GM08714 (cell line): Measurements from ENCODE around the gene SLC37A2.

Experiments used
- H3K4me3 ChIP-seq: fragments of 200-500 bp; sonication (Bioruptor generic); 2 replicates; pipeline ENCODE4 v1.5.1; 2014; ENCODE audit warnings: mild to moderate bottlenecking, low read length, inconsistent platforms
- ZNF274 ChIP-seq: IDR thresholded peaks from 2 replicates; pipeline ENCODE4 v1.6.1; 2012; ENCODE audit warnings: mild to moderate bottlenecking, low read depth, low read length

SLC37A2 gene

DNA sequence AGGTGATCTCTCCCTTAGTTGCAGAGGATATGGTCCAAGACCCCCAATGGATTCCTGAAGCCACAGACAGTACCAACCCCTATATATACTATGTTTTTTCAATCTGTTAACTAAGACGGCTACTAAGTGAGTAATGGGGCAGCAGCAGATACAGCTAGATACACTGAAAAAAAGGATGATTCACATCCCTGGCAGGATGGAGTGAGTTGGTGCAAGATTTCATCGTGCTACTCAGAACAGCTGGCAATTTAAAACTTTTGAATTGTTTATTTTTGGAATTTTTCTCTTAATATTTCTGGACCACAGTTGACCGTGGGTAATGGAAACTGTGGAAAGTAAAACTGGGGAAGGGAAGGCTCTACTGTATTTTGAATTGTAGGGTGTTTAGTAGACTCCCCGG, 65.3 kb downstream of the SLC37A2 start:
- no peak overlapping the region for H3K4me3 ChIP-seq
- TF ChIP-seq ZNF274, result no peak

DNA sequence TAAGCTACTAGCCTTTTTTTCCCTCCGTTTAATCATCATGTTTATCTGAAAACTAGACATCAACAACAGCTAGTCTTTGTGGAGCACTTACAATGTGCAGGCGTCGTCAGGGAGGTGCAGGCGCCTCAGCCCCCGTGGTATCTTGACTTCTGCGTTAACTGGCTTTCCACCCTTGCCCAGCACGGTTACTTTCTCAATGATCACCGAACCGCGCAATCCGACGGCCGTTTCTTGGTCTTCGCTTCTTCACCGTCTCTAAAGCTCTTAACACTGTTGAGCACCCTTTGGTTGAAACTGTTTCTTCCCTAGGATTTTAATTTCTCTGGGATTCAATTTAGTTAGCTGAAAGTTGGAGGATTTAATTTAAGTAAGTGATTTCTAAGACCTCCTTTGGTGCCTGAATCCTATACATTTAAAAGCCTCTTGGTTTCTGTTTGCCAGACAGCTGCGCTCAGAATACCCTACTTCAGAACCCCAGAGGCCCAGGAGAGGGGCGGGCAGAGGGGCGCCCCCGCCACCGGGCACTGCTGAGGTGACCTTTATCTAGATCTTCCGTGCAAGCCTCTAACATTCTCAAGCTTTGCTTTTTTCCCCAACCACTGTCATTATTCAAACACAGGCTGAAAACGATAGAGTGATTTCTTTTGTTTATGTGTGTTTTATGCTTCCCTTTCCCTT, 66.3 kb downstream of the SLC37A2 start:
- H3K4me3 ChIP-seq, result no peak overlapping the region; the same call in 1 of the 2 replicates
- TF ChIP-seq ZNF274, result no peak

DNA sequence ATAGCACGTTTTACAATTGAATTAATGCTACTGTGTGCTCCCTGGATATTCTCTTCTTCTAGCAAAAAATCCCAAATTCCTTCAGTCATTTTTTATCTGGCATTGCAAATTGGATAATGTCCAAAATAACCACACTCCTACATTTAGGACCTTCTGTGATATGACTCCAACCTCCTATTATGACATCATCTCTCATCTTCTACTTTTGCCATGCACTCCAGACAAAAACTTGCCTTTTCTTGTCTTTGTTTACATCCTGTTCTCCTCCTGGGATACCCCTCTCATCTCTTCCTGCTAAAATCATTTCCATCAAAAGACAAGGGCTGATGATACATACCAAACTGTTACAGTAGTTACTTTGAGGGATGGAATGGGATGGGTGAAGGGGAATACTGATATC, 69.0 kb downstream of the SLC37A2 start:
- no peak overlapping the region for H3K4me3 ChIP-seq
- no peak for TF ChIP-seq ZNF274

DNA sequence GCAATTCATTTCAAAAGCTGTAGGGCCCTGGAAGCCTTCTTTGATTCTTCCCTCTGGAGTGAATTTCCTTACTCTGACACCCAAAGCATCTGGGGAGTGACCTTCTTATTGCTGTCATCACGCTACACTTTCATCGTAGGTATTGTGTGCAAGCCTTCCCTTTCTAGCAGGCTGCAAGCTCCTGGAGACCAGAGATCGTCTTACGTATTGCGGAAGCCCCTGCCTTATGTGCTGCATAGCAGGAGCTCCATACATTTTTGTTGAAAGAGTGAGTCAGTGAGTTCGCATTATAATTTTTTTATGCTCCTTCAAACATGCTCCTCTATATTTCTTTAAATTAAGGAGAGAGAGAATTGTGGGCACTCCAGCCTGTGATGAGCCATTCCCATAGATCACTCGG, 69.5 kb downstream of the SLC37A2 start:
- TF ChIP-seq ZNF274, result no peak
- H3K4me3 ChIP-seq, result no peak overlapping the region

DNA sequence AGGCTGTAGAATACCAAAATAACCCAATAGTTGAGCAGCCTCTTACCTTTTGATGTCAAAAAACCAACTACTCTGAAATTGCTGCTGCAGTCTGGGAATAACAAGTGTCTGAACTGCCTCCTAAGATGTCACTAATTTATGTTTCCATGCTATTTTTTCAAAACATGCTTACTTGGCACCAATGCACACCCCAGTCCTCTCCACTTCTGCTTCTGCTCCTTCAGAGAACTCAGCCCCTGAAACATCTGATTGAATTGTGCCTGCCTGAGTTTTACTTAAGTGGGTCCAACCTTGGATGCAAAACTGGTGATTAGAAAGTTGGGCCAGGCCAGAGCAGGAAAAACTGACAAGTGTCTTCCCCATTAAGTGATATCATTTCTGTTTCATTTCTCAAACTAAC, 72.9 kb downstream of the SLC37A2 start:
- H3K4me3 ChIP-seq, result no peak overlapping the region
- TF ChIP-seq ZNF274, result no peak

DNA sequence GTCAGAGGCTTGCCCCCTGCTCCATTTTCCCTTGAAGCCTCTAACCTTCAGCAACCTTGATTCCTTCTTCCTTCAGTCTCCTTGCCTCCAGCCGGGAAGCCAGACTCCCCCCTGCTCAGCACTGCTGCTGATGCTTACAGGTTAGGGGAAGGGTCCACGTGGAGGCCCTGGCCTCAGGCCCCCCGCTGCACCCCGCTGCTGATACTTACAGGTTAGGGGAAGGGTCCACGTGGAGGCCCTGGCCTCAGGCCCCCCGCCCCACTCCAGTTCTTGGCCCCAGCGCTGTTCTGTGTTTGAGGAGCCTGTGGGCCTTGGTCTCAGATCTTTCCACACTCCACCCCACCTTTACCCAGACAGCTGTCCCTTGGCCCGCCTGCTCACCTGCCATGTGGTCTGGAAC, 75.9 kb downstream of the SLC37A2 start:
- no peak for TF ChIP-seq ZNF274
- H3K4me3 ChIP-seq, result no peak overlapping the region

DNA sequence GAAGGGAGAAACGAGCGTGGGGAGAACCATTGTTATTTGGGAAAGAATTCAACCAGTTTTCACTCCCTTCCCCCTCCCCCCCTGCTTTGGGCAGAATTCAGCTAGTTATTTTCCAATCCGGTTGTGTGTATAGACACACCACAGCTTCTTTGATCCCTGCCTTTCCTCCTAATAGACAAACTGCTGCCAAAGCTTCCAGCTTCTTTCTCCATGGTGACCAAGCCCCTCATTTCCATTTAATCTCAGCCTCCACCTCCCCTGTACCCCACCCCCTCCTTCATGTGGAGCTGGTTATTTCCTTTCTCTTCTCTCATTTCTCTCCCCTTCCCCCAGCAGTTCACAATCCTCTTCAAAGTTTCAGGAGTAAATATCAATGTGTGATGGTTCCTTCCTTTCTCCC, 76.7 kb downstream of the SLC37A2 start:
- no peak overlapping the region for H3K4me3 ChIP-seq
- no peak for TF ChIP-seq ZNF274
